ENCODE measurements around the gene GOLIM4. TPM values are rescaled to one million over a fixed set of nuclear protein-coding genes. Genes with fewer than 3 reads are reported as not detected.

Gene GOLIM4
- total RNA-seq = 69.0 and 110 TPM in 2 replicates

GRCh38 chr3:168095611-168096209 is at the start of gene GOLIM4:
Gene GOLIM4, minus strand, starts transcription at chr3:168095924. Its CDS starts 639 bp downstream, at chr3:168095285.

Measured in smooth muscle cell of bladder (primary cell).